Esophagus mucosa (tissue), 1 donor: ENCODE data around the gene ACVR2B. TPM values are rescaled to one million over a fixed set of nuclear protein-coding genes. Genes with fewer than 3 reads are reported as not detected.
A peak's percentile ranks its signal among the peaks of the same experiment; 100 is the strongest.

Source experiments
- ATAC-seq: fragments of 200-7000 bp; cut with Tn5 transposase; one replicate; pipeline ENCODE4 v1.9.1; 2020
- total RNA-seq: library from RNA; stranded (reverse); gene quantifications from one replicate; pipeline ENCODE4 v1.2.4, GENCODE V29; 2023
- donor health status: DM: yes; HTN: yes; CAD: no.

The ACVR2B gene
- total RNA-seq, 1 donor from 2014 or later: 1.5 TPM

DNA sequence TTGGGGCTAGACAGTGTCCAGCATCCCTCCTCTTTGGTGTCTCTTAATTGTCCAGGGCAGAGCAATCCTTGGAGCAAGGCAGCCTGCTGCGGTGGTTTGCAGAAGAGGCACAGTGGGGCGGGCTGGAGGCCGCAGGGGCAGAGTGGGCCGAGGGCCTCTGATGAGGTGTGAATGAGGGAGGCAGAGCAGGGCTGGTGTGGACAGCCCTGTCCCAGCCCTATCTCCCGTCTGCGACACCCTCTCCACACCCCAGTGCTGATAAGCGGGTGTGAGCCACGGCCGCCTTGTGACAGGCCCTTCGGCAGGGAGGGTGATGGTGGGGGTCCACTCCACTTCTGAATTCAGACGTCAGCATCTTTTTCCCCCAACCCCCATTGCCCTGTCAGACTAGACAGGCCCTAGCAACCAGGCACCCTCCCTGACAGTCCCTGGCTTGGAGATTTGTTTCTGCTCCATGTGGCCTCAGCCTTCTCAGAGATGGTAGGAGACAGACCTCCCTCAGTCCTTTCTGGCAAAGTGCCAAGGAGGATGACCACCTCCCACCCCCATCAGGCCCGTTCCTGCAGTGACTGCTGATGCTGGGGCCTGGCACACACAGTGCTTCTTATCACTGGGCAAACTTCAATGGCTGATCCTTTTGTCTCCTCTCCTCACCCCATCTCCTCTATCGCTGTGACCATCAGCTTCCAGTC lies 79.7 kb downstream of the ACVR2B start:
- peak; percentile 29 for ATAC-seq

- no peak for ATAC-seq
Observed at GRCh38 chr3:38534180-38534579, 80.5 kb downstream of the ACVR2B start.

GRCh38 chr3:38534604-38535003 lies 80.9 kb downstream of the ACVR2B start:
- no peak for ATAC-seq

DNA sequence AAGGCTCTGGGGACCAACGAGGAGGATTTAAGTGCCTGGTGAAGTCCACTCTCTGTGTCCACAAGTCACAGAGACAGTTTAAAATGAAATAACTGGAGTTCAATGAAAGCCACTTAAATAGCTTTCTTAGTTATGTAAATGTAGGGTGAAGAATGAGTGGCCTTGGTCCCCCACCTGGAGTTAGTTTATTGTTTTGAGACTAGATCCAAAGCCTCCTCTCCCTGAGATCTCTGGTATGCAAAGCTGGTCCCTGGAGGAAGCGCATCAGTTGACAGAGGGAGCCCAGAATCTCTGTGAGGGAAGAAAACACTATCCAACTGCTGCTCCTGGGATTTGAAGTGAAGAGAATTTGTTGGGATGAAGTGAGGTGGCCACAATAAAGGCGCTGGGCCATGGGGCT lies 83.0 kb downstream of the ACVR2B start:
- no peak for ATAC-seq

DNA sequence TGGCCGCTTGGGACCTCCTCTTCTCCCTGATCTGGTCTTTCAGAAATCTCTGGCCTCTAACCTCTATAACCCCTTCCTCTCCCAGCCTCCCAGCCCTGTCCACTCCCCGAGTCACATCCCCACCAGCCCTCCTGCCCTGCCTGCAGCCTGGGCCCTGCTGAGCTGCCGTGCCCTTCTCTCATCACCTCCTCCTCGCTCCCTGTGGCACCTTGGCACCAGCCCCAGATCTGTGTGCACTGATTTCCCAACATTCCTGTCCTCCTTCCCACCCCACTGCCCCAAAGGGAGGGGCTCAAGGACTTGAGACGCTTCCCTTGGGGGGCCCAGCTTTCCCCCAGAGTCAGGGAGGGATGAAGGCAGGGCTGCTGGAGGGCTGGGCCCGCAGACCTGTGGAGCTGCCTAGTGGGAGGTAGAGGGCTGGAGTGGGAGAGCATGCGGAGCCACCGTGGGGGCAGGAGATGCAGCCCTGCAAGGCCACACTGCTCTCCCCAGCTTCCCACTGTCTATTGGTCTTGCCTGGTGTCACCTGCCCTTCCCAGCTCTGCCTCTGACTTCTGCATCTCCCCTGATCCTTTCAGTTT lies 85.2 kb downstream of the ACVR2B start:
- no peak for ATAC-seq

GRCh38 chr3:38541806-38542205 lies 88.1 kb downstream of the ACVR2B start:
- no peak for ATAC-seq

Other genes starting within 250 kb of the ACVR2B start
- gene SLC22A13, start 188.1 kb upstream of the ACVR2B start, total RNA-seq: 0.64 TPM
- gene SLC22A14, start 171.6 kb upstream of the ACVR2B start, total RNA-seq: 0.24 TPM
- 2.4 TPM for gene XYLB, start 107.1 kb upstream of the ACVR2B start, total RNA-seq
- gene EXOG, start 42.5 kb downstream of the ACVR2B start, total RNA-seq: 3.5 TPM
- gene SCN5A, start 195.8 kb downstream of the ACVR2B start, total RNA-seq: not detected